Ishikawa (cell line): ENCODE measurements around the gene RRAD.
A peak's percentile ranks its signal among the peaks of the same experiment; 100 is the strongest.

Source experiments
- CEBPB ChIP-seq: IDR thresholded peaks from 2 replicates; pipeline ENCODE4 v1.6.1; 2012
- CREB1 ChIP-seq: IDR thresholded peaks from 2 replicates; pipeline ENCODE4 v1.6.1; 2012; ENCODE audit warnings: low read depth
- EGR1 ChIP-seq: IDR thresholded peaks from 2 replicates; pipeline ENCODE4 v1.6.1; 2012
- EP300 ChIP-seq: IDR thresholded peaks from 2 replicates; pipeline ENCODE4 v1.6.1; 2012; ENCODE audit warnings: borderline replicate concordance
- FOXM1 ChIP-seq: IDR thresholded peaks from 2 replicates; pipeline ENCODE4 v1.6.1; 2012; ENCODE audit warnings: low read depth, borderline replicate concordance
- NFIC ChIP-seq: IDR thresholded peaks from 2 replicates; pipeline ENCODE4 v1.6.1; 2012
- RAD21 ChIP-seq: IDR thresholded peaks from 2 replicates; pipeline ENCODE4 v1.6.1; 2012; ENCODE audit warnings: low read depth
- REST ChIP-seq: IDR thresholded peaks from 2 replicates; pipeline ENCODE4 v1.6.1; 2012; ENCODE audit warnings: low read depth, mild to moderate bottlenecking
- TAF1 ChIP-seq: IDR thresholded peaks from 2 replicates; pipeline ENCODE4 v1.6.1; 2012; ENCODE audit warnings: low read depth, mild to moderate bottlenecking
- TCF12 ChIP-seq: IDR thresholded peaks from 2 replicates; pipeline ENCODE4 v1.6.1; 2012; ENCODE audit warnings: low read depth
- TEAD4 ChIP-seq: IDR thresholded peaks from 2 replicates; pipeline ENCODE4 v1.6.1; 2012
- YY1 ChIP-seq: IDR thresholded peaks from 2 replicates; pipeline ENCODE4 v1.6.1; 2012; ENCODE audit warnings: low read depth
- ZBTB7A ChIP-seq: IDR thresholded peaks from 2 replicates; pipeline ENCODE4 v1.6.1; 2012; ENCODE audit warnings: low read depth
- TF ChIP-seq, protein P1 (sequence below): IDR thresholded peaks from 2 replicates; pipeline ENCODE4 v1.6.1; 2012
- TF ChIP-seq, protein P2 (sequence below): IDR thresholded peaks from 2 replicates; pipeline ENCODE4 v1.6.1; 2012

Gene RRAD

GRCh38 chr16:66954097-66954659 lies 28.8 kb upstream of the RRAD start:
- TF ChIP-seq TAF1 (no peak), RAD21 (peak; percentile 90), NFIC (no peak), EP300 (no peak)
- TF ChIP-seq, protein P1, sequence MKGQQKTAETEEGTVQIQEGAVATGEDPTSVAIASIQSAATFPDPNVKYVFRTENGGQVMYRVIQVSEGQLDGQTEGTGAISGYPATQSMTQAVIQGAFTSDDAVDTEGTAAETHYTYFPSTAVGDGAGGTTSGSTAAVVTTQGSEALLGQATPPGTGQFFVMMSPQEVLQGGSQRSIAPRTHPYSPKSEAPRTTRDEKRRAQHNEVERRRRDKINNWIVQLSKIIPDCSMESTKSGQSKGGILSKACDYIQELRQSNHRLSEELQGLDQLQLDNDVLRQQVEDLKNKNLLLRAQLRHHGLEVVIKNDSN: no peak

GRCh38 chr16:66953462-66954096 lies 28.2 kb upstream of the RRAD start:
- no peak for TF ChIP-seq EP300
- TF ChIP-seq TEAD4: no peak
- TF ChIP-seq TCF12: no peak
- TF ChIP-seq, protein P1: no peak
- TF ChIP-seq CEBPB: no peak
- TF ChIP-seq RAD21: no peak

- TF ChIP-seq ZBTB7A: no peak
- TF ChIP-seq, protein P1: no peak
- TF ChIP-seq, protein P2, sequence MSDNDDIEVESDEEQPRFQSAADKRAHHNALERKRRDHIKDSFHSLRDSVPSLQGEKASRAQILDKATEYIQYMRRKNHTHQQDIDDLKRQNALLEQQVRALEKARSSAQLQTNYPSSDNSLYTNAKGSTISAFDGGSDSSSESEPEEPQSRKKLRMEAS: no peak
- no peak for TF ChIP-seq TCF12
- TF ChIP-seq YY1: no peak
- no peak for TF ChIP-seq CEBPB
- no peak for TF ChIP-seq TAF1
- no peak for TF ChIP-seq NFIC
These were observed 27.2 kb upstream of the RRAD start for GRCh38 chr16:66952430-66953110.

- no peak for TF ChIP-seq NFIC
These were observed 25.8 kb upstream of the RRAD start for GRCh38 chr16:66950971-66951790.

DNA sequence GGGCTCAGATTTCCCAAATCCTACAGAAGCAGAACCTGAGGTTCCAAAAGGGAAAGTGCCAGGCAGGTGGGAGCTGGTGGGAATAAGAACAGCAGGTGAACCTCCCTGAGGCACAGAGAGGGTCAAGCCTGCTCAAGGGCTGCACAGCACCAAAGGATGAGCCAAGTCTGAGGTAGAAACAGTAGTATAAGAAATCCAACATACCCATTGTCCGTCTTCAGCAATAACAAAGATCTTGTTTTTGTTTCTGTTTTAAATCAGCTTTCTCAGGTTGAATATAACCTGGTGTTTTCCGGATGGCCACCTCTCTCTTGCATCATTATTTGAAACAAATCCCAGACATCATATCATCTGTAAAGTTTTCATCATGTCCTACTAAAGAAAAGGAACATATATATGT lies 25.1 kb upstream of the RRAD start:
- TF ChIP-seq TAF1: no peak
- no peak for TF ChIP-seq FOXM1

DNA sequence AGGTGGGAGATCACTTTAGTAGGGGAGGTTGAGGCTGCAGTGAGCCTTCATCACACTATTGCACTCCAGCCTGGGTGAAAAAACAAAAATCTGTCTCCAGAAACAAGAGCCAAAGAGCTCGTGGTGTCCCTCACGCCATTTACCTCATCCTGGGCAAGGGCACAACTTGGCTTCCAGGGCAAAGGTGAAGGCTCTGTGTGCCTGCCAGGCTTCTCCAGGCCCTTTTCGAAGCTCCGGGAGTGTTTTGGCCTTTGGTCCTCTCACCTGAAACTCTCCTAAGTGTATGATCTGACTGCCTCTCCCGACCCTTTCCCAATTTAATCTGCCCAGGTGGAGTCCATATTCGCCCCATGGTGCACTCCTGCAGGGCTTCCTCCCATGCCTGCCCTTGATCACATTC lies 24.1 kb upstream of the RRAD start:
- TF ChIP-seq ZBTB7A (no peak), TAF1 (no peak)

- TF ChIP-seq TEAD4 (no peak), CEBPB (no peak), EGR1 (no peak), REST (no peak), NFIC (no peak), TAF1 (no peak), CREB1 (no peak), TCF12 (no peak), YY1 (no peak), FOXM1 (no peak), RAD21 (no peak), ZBTB7A (no peak), EP300 (no peak)
- TF ChIP-seq, protein P2: no peak
- TF ChIP-seq, protein P1: no peak
These were observed 23.5 kb upstream of the RRAD start for GRCh38 chr16:66948837-66949225.
